ENCODE data around the gene AK8.

AK8 gene

DNA sequence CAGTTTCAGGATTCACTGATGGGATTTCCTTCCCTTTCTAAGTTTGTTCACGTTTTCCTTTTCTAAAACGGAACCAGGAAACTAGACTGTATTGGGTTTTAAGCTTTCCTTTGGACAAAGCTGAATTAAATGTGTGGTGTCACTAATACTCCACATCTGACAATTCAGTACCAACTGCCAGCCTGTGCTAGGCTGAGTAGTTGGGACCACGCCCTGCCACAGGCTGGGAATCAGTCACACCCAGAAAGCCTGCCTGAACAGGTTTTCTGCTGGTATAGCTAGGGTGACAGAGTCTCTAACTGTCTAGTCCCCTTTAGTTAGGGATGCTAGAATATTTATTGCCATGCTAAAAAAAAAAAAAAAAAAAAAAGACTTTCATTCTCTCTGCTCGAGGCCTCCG, 16.3 kb upstream of the AK8 start:
- no peak for DNase-seq (ENCODE audit: low read depth, low spot score)
- no peak overlapping the region for H3K4me3 ChIP-seq (ENCODE audit: low read length)

DNA sequence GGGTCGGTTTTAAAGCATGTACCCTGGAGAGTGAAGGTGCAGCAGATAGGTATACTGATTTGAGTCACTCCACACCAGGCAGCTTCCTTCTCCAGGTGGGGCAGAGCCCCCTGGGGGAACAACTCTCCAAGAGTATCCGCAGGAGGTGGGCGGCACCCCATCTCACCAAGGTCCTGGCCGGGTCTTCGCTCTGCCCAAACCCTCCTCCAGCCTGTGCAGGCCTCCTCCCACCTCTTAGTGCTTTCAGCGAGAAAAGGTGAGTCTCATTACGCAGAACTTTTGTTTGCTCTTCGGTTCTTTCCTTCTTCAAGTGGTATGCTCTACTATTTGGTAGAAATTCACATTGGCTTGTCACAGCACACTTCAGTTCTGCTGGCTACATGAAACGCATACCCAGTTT, 14.3 kb upstream of the AK8 start:
- no peak overlapping the region for H3K4me3 ChIP-seq (ENCODE audit: low read length)
- DNase-seq (ENCODE audit: low read depth, low spot score) = no peak

DNA sequence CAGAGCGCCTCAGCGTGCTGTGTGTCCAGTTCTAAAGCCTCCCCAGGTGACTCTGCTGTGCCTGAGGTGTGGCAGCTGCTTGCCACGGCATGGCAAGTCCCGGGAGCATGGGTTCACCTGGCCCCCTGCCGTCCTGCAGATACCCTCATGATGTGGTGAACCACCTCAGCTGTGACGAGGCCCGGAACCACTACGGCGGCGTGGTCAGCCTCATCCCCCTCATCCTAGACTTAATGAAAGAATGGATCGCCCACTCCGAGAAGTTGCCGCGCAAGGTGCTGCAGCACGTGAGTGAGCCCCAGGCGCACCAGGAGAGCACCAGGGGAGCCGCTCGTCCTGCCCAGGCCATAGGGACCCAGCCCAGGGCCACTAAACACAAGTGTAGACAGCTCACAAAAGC, 10.1 kb upstream of the AK8 start:
- DNase-seq (ENCODE audit: low read depth, low spot score) = no peak
- no peak overlapping the region for H3K4me3 ChIP-seq (ENCODE audit: low read length)

DNA sequence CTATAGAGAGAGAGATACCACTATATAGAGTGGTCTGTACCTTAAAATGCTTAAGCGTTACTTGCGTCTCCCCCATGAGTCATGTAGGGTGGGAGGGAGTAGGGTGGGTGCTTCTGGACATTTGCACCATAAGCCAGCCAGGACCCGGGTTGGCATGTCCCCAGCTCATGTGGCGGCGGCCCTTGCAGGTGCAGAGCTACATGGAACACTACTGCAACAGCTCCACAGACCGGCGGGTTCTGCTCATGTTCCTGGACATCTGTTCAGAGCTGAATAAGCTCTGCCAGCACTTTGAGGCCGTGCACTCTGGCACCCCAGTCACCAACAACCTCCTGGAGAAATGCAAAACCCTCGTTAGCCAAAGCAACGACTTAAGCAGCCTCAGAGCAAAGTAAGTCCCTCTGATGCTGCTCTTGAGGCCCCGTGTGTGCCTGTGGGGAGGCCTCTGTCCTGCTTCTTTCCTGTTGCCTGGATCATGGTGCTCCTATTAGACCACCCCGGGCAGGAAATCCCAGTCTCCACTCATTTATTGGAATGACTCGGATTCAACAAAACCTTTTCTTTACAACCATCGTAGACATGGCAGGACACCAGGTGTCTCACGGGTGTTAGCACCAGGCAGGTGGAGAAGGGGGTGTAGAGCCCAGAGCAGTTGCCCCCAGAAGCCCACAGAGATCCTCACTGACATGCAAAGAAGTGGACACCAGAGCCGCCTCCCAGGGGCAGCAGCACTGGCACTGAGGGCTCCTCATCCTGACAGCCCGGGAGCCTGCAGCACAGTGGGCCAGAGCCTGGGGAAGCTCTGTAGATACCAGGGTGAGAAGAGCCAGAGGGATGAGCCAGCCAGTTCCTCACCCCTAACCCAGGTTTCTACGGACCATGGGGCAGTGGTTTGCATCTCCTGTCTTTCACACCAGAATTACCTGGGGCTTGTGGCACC, 9.4 kb upstream of the AK8 start:
- DNase-seq (ENCODE audit: low read depth, low spot score) = no peak
- H3K4me3 ChIP-seq (ENCODE audit: low read length) = no peak overlapping the region

DNA sequence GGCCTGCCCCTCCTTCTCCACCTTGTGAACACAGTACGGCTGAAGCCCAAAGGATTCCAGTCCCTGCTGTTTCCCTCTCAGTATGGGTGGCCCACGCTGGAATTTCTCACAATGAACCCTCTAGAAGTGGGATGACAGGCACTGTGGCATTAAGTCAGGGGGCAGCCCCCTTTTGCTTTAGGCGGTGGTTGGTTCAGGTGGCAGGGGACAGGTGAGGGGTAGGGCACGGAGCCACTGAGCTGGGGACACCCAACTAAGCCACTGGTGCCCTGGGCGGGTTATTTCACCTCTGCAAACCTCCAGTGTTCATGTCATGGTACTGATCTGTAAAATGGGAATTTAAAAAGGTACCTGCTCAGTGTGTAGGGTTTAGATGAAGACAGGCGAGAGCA, 8.2 kb upstream of the AK8 start:
- no peak for DNase-seq (ENCODE audit: low read depth, low spot score)
- no peak overlapping the region for H3K4me3 ChIP-seq (ENCODE audit: low read length)

DNA sequence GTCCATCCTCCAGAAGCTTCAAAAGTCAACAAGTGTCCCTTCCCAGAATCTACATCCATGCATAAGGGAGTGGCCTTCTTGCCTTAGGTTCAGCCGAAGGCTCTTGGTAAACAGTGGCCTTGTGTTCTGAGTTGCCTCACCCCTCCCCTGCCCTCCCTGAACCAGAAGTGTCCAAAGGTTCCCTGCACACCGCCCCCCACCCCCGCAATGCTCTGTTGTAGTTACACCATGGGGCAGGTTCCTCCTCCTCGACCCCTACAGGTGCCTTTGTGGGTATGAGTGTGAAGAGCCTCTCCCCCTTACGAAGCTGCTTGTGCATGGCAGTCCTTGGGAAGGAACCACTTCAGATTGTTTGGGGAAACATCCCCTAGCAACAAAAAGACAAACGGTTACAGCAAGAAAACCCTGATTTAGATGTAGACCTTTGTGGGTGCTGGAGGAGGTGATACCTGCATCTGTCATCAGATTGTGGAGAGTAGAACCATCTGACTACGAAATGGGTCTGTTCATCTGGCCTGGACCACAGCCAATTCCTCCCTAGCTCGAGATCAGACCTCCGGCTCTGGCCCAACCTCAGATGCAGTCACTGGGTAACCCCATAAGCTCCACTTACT, 7.7 kb upstream of the AK8 start:
- DNase-seq (ENCODE audit: low read depth, low spot score) = peak; percentile 83
- no peak overlapping the region for H3K4me3 ChIP-seq (ENCODE audit: low read length)

DNA sequence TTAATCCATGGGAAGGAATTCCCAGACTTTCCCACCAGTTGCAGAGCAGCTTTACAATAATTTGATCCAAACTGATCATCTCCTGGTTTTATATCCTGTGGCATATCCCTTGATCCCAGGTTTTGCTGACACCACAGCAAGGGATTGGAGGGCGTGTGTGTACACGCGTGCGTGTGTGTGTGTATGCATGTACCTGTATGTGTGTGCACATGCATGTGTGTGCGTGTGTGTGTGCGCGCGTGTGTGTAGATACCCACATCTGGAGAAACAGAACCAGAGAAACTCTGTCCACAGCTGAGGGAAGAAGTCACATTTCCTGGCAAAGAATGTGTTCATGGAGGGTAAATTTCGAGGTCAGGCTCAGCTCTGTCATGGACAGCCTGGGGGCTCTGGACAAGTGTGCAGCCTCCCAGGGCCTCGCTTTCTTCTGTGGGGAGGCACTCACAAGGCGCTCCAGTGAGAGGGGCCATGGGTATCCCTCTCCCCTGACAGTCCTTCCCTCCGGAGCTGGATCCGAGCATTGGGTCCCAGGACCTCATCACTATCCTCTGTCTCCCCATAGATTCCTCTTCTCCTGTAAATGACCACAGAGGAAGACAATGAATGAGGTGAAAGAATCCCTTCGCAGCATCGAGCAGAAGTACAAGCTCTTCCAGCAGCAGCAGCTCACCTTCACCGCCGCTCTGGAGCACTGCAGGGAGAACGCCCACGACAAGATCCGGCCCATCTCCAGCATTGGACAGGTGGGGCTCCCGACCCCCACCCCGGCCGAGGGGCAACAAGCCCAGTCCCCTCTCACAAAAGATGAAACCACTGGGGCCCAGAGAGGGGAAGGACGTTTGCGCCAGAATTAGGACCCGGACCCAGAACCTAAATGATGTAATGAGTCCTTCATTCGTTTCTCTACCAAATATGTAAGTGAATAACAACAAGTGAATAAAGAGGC, 5.5 kb upstream of the AK8 start:
- no peak overlapping the region for H3K4me3 ChIP-seq (ENCODE audit: low read length)
- DNase-seq (ENCODE audit: low read depth, low spot score) = no peak

DNA sequence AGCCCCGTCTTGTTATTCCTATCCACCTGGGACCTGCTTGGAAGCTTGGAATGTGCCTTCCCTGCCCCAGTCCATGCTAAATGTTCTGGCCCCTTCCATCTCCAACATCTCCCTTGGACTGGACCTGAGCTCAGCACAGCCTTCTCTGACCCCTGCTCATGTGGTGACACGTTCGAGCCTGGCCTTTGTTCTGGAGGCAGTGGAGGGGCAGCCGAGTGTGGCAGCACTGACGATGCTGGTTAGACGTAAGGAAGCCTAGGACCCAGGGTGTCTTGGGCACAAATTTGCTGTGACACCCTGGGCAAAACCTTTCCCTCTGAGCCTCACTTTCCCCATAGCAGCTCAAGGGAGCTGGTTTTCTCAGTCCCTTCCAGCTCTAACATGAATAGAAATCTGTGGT, 4.5 kb upstream of the AK8 start:
- no peak for DNase-seq (ENCODE audit: low read depth, low spot score)
- H3K4me3 ChIP-seq (ENCODE audit: low read length) = no peak overlapping the region

DNA sequence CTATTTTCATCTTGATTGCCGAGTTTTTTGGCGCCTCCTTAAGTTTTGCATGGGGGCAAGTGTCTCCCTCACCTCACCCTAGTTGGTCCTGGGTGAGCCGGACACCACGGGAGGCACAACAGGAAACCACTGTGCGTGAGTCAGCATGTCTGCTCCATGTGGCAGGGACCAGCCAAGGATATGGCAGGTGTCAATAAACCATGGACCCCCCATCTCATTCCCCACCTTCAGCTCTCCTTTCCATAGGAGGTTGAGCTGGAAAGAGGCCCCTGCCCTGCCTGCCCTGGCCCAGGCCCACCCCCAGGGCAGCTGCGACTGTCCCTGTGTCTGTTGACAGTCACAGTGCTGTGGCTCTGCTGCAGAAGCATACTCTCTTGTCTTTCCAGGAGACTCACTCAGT, 3.7 kb upstream of the AK8 start:
- no peak for DNase-seq (ENCODE audit: low read depth, low spot score)
- H3K4me3 ChIP-seq (ENCODE audit: low read length) = no peak overlapping the region

DNA sequence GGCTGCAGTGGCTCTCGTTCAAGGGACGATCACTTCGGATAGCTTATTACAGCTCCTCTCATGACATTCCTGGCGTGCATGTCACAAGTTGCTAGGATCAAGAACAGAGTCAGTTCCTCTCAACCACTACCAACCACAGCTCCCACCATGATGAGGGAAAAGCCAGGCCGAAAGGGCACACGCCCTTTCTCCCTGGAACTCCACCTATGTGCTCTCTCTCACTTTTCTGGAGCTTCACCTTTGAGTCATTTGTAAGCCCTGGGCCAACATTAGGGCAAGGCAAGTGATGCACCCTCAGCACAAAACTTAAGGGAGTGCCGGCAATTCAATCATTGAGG, 2.2 kb upstream of the AK8 start:
- peak overlapping the region; percentile 95 for H3K4me3 ChIP-seq (ENCODE audit: low read length)
- DNase-seq (ENCODE audit: low read depth, low spot score) = no peak

DNA sequence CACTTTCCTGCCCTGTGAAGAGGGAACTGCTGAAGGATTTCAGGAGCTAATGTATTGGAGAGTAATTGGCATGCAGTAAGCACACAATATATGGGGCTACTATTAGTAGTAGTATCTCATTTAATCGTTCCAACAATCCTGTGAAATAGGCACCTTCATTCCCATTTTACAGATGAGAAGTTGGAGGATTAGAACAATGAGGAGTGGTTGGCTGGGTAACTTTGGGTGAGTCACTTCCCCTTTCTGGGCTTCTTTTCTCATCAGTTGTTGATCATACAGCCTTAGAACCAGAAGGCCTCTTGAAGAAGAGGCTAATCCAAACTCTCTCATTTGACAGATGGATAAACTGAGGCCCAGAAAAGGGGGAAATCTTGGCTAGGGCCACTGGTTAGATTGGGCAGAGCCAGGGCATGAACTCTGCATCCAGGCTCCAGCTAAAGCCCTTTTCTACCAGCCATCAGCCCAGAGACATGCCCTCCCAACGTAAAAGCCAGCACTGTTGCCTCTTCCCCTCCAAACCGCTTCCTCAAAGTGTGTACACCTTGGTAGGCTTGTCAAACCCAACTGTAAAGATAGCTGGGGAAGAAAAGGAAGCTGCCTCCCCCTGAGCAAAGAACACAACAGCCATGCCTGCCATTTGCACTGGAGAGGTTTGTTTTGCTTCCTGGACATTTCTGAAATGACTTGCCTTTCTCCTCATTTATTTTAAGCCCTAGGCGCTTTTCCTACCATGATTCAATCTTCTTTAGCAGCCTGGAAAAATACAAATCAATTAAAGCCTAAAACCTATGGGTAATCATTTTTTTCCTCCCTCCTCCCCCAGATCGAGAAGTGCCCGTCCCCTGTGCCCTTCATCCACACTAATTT, 1.6 kb upstream of the AK8 start:
- peak; percentile 91 for DNase-seq (ENCODE audit: low read depth, low spot score)
- peak overlapping the region; percentile 95 for H3K4me3 ChIP-seq (ENCODE audit: low read length)

DNA sequence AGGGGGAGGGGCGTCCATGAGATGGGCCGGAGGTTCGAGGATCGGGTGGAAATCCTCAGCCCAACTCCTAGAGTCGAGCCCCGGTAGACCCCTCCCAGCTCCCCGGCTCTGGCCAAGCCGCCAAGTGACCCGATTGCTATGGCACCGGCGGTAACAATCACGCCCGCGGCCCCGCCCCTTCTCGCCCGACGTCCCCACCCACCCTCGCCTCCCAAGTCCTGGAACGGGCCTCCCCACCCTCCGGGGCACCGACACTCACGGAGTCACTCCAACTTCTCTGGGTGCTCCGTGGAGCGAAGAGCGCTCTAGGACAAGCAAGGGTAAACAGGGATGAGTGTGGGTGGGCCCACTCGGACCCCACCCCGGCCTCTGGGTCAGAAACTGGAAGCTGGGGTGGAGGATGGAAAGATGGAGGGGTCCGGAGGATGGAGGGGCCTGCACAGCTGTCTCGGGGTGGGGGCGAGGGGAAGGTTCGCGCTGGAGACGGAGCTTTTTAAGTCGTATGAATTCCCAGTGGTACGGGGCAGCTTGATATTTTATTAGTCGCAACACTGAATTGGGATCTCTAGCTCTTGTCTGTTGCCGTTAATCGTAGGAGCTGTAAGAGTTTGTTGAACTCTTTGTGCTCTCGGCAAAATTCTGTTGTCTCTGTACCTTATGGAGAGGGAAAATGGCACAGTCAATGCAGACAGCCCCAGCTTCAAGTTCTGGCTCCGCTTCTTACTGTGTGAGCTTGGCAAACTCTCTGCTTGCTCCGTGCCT, 792 bp upstream of the AK8 start, which contains the start of gene SPACA9:
SPACA9 (plus strand) TSS at position 204 of the 762 bp plus-strand sequence. CDS start 5,050 bp downstream, outside the sequence.
- no peak for DNase-seq (ENCODE audit: low read depth, low spot score)
- peak within 1 kb of the TSS; percentile 95 for H3K4me3 ChIP-seq (ENCODE audit: low read length)

DNA sequence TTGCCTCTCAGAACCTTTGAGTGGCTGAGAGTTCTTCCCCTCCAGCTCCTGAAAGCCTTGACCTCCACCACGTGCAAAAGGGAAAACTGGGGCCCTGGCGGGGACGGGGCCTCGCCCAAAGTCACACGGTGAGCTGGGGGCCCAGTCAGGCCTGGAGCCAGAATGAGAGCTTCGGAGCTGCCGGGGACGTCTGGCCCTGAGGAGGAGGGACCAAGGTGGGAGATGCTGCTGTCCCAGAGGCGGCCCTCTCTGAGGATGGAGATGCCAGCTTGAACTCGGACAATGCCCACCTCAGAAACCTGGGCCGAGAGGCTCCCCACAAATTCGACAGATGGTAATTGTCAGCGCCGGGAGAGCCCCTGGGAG, 643 bp downstream of the AK8 start:
- H3K4me3 ChIP-seq (ENCODE audit: low read length) = peak overlapping the region; percentile 95

DNA sequence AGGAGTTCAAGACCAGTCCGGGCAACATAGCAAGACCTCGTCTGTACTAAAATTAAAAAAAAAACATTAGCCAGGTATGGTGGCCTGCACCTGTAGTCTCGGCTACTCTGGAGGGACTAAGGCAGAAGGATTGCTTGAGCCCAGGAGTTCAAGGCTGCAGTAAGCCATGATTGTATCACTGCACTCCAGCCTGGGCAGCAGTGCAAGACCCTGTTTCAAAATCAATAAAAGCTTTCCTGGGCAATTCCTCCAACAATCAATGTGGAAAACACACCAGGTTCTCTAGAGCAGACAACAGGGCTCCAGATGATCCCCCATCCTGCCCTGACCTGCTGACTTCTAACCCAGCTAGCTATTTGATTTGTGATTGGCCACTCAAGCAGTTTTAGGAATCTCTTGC, 1.2 kb downstream of the AK8 start:
- no peak overlapping the region for H3K4me3 ChIP-seq (ENCODE audit: low read length)

More for the DNA sequence above, 643 bp downstream of the AK8 start:
- DNase-seq (ENCODE audit: low read depth, low spot score) = no peak

DNA sequence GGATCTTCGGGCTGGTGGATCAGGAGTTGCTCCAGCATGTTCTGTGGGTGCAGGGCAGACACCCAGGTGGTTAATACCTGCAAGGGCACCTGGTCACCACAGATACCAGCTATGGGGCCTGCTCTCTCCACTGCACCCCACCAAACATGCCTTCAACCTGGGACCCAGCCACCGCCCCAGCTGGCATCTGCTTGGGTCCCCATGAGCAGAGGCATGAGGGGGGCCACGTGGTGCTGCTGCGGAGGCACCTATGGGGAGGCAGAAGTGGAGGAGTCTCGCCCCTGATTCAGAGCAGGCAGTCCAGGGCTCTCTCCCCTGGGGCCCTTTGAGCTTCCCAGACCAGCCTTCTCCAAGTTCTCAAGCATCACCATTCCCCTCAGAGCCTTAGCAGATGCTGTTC, 2.9 kb downstream of the AK8 start:
- no peak overlapping the region for H3K4me3 ChIP-seq (ENCODE audit: low read length)
- no peak for DNase-seq (ENCODE audit: low read depth, low spot score)

More for the DNA sequence above, 1.2 kb downstream of the AK8 start:
- no peak for DNase-seq (ENCODE audit: low read depth, low spot score)

DNA sequence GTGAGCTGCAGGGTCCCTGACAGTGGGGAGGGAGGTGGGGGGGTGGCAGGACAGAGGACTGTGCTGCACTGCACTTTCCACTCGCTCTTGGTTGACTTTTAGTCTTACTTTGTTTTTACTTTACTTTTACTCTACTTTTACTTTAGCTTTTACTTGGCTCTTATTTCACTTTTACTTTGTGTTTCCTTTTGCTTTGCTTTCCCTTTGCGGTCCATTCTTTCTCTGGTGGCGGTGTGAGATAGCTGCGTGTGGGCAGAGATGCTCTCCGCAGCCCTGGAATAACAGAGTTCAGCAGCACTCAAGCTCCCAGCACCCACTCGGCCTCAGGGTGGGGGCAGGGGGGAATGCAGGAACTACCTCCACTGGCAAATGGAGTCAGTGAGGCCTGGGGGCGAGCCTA, 4.7 kb downstream of the AK8 start:
- no peak for DNase-seq (ENCODE audit: low read depth, low spot score)
- H3K4me3 ChIP-seq (ENCODE audit: low read length) = no peak overlapping the region

DNA sequence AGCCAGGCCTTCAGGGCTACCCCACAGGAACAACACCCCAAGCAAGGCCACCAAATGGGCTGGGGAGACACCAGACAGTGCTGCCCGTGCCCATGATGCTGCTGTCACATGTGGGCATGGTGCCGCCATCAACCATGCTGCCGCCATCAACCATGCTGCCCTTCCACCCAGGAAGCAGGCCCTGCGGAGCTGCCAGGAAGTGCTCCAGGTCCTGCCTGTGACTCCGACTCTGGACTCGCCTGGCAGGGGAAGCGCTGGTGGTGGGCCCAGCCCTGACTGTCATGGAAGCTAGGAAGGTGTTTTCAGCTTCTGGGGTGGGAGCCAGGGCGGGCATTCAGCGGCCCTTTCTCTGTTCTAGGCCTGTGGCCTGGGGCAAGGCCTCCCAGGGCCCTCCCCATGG, 8.8 kb downstream of the AK8 start:
- DNase-seq (ENCODE audit: low read depth, low spot score) = no peak
- H3K4me3 ChIP-seq (ENCODE audit: low read length) = no peak overlapping the region

DNA sequence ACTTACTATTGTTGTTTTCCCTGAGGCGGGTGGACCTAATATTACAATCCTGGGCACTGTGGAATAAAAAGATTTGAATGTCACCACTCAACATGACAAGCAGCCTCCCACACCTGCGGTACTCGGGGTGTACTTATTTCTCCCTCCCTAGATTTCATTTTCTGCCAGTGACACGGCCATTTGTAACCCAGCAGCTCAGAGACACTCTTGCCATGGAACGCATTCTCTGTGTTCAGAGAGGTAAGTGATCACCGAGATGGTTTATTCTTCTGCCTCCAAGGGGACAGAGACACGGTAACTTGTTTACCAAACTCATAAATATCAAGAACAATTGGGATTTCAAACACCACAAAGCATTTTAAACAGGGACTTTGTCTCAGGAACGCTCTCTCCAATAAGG, 11.2 kb downstream of the AK8 start:
- DNase-seq (ENCODE audit: low read depth, low spot score) = no peak
- no peak overlapping the region for H3K4me3 ChIP-seq (ENCODE audit: low read length)
